GM19035 (cell line): ENCODE results near the gene ANAPC4.
"Not testable (repeated sequence)": the region's sequence is repeated elsewhere in the genome, so short reads cannot be mapped to it uniquely, and the experiment has no call there.

ENCODE experiments used
- ATAC-seq: cut with Tn5 transposase; IDR thresholded peaks from one replicate; pipeline ENCODE4 v1.9.1; 2021; ENCODE audit not compliant: unreplicated experiment

Gene ANAPC4, protein sequence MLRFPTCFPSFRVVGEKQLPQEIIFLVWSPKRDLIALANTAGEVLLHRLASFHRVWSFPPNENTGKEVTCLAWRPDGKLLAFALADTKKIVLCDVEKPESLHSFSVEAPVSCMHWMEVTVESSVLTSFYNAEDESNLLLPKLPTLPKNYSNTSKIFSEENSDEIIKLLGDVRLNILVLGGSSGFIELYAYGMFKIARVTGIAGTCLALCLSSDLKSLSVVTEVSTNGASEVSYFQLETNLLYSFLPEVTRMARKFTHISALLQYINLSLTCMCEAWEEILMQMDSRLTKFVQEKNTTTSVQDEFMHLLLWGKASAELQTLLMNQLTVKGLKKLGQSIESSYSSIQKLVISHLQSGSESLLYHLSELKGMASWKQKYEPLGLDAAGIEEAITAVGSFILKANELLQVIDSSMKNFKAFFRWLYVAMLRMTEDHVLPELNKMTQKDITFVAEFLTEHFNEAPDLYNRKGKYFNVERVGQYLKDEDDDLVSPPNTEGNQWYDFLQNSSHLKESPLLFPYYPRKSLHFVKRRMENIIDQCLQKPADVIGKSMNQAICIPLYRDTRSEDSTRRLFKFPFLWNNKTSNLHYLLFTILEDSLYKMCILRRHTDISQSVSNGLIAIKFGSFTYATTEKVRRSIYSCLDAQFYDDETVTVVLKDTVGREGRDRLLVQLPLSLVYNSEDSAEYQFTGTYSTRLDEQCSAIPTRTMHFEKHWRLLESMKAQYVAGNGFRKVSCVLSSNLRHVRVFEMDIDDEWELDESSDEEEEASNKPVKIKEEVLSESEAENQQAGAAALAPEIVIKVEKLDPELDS

DNA sequence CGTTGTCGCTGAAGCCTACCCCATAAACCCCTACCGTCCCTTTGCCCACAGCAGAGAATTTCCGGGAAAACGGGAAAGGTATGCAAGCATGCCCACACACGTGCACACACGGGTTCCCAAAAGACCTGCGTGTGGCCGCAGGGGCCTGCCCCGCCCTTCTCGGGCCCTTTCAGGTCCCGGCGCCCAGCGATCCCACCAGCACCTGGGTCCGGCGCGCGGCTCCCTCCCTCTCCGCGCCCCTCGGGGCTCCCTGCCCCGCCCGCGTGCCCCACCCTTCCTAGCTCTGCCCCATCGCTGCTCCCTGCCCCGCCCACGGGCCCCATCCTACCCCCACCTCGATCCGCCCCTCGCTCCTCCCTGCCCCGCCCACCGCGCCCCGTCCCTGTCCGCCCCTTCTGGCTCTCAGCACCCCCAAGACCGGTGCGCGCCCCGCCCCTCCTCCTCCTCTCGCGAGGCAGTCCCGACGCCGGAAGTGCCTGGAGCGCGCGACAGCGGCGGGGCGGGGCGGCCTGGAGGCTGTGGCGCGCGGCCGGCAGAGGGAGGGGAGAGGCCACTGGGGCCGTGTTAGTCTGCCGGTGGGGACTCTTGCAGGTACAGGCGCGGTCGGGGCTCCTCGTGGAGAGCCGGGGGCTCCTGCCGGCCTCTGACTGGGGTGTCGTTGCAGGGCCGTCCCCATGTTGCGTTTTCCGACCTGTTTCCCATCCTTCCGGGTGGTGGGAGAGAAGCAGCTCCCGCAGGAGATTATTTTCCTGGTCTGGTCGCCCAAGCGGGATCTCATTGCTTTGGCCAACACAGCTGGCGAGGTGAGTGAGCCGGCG is at the start of gene ANAPC4:
ANAPC4 (plus strand) TSS at position 510 of the 818 bp plus-strand sequence; CDS start at position 675, 165 bp downstream.
- ATAC-seq, result peak; percentile 96

DNA sequence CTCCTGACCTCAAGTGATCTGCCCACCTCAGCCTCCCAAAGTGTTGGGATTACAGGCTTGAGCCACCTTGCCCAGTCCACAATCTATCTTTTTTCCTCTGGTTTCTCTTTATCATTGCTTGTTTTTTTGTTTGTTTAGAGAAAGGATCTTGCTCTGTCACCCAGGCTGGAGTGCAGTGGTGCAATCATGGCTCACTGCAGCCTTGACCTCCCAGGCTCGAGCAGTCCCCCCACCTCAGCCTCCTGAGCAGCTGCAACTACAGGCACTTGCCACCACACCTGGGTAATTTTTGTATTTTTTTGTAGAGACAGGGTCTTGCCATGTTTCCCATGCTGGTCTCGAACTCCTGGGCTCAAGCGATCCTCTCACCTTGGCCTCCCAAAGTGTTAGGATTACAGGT is 48.6 kb upstream of the ANAPC4 start:
- ATAC-seq, result not testable (repeated sequence)

DNA sequence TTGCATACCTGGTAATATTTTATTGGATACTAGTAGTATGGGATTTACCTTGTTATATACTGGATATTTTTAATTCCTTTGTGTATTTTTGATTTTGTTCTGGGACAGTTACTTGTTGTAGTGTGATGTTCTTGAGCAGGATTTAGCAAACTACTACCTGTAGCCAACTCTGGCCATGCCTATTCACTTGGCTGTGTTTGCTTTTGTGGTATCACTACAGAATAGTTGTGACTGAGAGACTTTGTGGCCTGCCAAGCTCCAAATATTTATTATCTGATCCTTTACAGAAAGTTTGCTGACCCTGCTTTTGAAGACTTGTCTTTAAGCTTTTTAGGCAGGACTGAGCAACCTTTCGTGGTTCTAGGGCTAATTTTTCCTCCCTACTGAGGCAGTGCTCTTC is 46.7 kb upstream of the ANAPC4 start:
- no peak for ATAC-seq

DNA sequence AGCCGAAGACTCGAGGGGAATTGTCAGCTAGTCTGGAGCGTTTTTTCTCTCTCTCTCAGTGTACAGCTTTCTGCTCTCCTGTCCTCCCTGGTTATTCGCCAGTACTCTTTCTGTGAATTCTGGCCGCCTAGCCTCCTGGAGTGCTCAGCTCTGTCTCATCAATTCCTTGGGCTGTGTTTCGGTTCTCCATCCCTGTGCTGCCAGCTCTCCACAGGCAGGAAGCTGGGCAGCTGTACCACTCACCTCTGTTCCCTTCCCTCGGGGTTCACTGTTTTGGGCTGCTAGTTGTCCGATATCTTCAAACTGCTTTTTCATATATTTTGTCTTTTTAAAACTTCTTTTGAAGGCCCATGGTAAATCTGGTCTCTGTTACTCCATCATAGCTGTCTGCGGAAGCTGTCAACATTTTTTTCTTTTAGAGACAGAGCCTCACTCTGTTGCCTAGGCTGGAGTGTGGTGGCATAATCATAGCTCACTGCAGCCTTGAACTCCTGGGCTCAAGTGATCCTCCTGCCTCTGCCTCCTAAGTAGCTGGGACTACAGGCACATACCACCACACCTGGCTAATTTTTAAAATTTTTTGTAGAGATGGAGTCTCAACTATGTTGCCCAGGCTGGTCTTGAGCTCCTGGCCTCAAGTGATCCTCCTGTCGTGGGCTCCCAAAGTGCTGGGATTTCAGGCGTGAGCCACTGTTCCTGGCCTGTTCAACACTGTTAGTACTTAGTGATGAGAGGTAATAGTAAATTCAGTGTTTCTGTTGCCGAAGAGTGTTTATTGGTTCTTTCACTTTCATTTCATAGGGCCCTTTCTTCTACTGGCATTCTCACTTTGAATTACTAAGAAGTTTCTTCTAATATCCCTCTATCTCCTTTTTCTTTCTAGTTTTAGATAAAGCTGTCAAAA is 45.9 kb upstream of the ANAPC4 start:
- ATAC-seq, result peak; percentile 87

DNA sequence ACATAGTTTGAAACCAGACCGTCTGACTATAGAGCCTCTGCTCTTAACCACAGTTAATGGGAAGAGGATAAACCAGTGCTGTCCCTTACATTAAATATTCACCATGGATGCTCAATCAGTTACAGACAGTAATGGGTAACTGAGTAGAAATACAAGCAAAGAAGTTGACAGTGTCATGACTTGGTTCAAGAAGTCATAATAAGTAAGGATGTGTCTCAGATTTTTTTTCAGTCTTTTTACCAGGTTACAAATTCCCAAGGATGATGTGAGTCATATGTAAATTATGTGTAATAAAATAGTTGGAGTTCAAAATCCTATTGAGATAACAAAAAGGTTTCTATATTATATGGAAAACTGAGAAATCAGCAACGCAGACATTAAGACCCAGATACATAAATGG is 33.4 kb upstream of the ANAPC4 start:
- no peak for ATAC-seq

DNA sequence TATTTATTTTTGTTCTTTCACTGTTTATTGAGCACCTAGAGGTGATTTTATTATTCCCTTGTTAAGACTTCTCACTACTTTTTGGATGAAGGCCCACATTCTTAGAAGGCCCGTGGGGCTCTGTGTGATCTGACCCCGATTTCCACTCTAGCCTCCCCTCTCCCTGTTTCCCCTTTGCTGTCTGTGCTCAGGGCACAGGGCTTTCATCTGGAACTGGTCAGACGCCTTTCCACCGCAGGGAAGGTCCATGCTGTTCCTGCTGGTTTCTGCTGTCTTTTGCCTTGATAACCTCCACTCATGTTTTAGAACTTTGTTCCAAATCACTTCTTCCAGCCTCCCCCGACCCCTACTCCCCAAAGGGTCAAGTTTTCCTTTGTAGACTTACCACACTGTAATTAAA is 31.3 kb upstream of the ANAPC4 start:
- no peak for ATAC-seq

DNA sequence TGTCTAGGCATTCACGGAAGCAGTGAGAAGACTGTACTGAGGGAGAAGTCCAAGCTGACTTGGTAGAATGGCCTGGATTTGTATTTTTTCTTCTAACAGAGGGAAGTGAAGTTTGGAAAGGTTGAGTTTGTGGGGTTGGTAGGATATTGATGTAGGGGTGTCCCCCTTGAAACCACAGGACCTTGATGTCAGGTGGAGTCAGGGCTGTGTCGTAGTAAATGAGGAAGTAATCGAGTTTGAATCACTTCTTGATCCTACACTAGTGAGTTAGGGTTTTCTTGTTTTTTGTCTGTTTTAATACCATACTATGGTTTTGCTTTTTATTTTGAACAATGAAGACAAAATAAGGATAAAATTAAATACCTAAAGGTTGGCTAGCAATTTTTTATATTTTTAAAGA is 30.1 kb upstream of the ANAPC4 start:
- peak; percentile 55 for ATAC-seq

DNA sequence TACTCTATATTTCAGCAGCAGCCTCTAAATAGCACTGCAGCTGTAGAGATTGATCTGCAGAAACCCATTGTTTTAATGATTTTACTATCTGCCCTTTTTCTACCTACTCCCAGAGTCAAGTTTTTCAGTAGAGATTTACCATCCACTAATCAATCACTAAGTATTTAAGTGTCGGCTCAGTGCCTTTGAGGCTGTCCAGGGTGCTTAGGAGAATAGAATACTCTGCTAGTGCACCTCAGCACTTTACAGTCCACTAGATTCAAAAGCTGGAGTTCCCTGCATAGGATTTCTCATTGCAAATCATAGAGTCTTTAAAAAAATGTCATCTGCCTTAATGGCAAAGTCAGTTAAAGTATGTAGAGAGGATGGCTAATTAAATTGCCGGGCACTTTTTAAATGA is 29.6 kb upstream of the ANAPC4 start:
- ATAC-seq, result no peak

DNA sequence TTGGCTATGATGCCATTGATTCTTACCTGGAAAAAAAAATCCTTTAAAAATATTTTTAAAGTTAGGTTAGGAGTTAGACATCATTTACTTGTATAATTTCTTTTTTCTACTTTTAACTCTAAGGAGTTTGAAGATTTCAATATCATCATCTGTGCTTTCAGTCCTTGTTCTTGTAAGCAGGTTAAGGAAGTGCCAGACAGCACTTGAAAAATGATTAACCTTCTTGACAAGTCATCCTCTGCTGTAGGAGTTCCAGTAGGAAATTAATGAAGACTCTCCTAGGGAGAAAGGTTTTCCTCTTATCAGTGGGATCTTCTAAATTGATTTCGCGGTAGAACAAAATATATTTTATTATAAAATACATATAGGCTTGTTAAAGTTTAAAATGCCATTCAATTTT is 29.1 kb upstream of the ANAPC4 start:
- no peak for ATAC-seq

DNA sequence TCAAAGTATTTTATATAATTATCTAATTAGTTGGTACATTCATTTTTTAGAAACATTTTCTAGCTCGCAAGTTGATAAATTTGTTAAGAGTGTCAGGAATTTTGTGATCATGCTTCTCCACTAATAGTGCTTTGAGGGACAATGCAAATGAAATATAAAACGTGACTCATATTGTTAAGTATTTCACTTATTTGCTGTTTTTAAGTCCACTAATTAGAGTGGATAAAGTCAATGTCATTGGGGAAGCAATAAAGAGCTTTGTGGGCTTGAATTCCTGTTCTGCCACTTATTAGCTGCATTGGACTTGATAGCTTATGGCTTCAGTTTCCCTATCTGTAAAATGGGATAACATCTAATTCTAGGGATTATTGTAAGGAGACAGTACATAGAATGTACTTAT is 26.5 kb upstream of the ANAPC4 start:
- no peak for ATAC-seq

DNA sequence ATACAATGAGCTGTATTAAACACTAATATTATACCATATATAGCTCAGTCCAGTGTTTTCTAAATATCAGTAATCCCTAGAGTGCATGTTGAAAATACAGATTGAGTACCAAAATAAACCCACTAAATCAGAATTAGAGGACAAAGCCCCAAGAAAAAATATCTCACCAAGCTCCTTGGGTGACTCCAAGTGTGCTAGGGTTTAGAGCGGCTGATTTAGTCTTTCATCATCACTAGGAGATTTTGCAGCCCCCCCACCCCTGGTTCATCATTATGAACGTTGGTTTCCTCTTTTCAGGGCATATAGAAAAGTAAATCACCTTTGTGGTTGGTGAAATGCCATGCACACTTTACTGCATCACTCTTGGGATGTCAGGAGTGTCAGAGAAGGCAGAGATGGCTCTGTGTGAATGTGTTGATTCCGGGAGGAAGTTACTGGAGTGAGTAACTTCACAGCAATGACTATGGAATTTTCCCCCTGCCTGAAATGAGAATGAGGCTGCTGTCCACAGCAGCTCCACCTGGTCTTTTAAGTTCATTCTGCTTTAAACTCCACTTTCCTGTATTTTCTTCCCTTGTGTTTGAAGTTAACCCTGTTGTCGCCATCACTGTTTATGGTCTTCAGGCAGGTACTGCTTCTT is 25.2 kb upstream of the ANAPC4 start:
- no peak for ATAC-seq

DNA sequence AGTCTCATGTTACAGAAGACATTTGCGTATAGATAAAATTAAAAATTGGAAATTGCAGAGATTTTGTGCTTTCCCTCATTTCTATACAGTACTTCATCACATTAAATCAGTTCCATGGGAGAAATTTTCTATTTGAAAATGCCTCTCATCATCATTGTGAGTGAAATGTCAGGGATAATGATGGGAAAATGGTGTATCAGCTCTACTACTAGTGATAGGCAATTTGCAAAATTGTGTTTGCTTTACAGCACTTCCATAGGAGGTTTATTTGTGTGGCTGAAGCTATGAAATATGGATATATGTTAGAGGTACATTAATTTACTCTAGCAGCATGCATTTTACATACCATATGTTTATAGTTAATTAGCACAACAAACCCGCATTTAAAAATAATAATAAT is 21.0 kb upstream of the ANAPC4 start:
- ATAC-seq, result no peak

DNA sequence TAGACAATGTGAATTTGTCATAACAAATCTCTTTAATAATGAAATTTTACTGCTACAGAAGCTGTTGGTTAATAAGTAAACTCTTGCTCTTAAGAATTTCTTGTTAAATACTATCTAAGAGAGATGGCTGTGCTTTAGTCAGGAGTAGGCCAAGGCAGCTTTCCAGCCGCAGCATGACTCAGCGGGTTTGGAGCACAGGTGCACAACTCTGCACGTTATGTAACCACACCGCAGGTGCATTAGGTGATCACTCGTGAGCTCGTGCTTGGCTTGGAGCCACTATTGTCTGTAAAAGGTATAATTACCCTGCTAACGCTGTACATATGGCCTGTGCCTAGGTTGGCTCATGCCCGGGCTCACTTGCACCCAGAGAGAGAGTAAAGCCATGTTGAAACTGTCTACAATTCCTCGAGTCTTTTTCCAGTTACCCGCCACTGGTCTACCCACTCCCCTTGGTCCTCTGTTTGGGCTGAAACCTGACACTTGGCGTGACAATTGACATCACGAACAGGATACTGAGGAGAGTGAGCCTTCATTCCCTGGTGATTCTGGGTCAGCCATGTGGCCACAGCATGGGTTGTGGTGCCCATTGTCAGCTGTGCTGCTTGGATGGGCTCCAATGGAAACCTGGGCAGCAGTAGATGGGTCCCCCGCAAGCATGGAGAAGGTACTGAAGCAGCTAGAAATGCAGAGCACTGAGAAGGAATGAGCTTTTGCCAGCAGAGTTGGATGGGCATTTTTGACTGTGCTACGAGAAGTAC is 18.4 kb upstream of the ANAPC4 start:
- no peak for ATAC-seq

DNA sequence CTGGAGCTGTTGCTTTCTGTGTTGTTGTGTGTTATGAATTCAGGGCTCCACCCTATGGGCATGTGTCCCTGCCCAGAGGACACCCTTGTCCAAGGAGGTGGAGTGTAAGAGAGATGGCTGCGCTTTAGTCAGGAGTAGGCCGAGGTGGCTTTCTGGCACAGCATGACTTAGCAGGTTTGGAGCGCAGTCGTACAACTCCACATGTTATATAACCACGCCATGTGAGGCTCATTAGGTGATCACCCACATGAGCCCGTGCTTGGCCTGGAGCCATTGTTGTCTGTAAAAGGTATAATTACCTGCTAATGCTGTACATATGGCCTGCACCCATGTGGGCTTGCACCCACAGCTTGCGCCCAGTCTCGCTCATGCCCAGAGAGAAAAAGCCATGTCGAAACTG is 15.8 kb upstream of the ANAPC4 start:
- no peak for ATAC-seq

DNA sequence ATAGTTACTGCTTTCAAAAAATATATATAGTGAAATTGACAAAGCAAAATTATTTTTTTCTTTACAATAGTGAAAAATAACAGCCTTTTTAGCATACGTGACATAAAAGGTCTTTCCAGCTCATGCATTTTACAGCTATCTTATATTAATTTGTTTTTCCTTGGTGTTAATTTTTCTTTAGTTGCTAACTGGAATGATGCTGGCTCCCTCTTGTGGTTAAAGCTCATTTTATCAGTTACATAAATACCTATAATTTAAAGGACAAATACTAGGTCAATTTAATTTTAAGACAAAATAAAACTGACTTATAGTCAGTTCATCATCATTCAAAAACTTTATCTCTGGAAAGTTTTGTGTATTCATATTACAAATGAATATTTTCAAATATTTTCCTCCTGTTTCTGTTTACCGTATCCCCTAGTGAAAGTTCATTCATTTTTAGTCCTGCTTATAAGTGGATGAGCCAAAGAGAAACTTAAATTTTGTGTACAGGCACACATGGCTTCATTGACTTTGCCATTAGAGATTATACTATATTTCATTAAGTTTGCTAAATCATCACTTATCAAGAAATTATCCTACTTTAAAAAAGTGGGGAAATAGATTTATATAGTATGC is 9.9 kb upstream of the ANAPC4 start:
- ATAC-seq, result no peak

DNA sequence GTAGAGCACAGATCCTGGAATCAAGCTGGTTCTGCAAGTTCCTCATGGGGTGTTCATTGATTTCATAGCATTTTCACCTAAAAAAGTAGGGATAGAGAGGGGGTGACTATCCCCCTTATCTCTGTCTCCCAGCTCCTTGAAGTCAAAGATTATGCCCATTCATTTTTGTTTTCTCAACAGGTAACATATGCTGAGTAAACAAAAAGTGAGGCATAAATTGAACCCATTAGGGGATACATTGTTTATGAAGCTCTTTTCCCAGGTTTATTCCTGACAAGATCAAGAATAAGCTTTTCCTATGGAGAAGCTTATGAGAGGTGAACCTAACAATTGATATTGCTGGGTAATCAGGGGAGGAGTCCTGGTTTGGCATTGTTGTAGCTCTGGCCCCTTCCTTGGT is 9.2 kb upstream of the ANAPC4 start:
- no peak for ATAC-seq

DNA sequence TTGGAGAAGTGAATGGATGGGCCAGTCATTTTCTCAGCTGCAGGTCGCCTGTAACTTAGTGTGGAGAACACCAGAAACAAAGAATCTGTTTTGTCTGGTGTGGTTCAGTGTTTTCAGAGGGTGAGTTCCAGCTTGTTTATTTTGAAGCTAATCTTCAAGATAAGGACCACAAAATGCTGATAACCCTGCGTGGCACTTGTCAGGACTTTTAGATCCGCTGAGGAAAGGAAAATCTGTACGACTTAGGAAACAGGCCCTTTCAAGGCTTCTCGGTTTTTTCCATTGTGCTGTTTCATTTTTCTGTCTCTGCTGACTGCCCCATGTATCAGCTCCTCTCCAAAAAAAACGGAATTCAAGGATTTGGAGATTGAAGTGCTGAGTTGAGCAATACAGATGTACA is 8.7 kb upstream of the ANAPC4 start:
- ATAC-seq, result no peak

DNA sequence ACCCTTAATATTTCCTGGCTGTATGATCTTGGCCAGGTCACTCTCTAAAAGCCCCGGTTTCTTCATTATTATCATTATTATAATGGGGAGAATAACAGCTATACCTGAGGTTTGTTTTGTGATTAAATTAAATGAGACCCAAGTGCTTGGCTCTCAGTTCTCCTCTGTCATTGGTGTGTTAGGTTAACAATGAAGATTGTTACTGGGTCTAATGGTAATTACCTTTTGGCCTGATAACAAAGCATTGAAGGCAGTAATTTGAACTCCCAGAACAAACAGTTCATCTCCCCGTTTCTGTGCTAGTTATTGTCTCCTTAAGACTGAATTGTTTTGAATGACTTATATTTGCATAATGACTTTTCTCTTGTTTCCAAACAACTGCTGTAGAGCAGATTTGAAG is 6.8 kb upstream of the ANAPC4 start:
- ATAC-seq, result no peak

DNA sequence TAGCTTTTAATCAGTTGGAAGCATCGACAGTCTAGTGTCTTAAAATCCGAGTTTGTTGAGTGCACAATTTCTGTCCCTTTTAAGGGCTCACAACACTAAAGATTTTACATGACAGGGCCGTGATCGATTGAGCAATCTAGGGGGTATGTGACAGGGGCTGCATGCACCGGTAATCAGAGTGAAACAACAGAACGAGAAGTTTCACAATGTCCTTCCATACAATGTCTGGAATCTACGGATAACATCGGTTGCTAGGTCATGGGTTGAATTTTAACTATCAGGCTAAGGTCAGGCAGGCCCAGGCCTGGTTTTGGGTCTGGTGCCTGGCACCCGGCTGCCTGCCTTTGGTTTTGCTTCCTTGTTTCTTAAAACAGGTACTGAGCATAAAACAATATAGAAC is 4.5 kb upstream of the ANAPC4 start:
- ATAC-seq, result not testable (repeated sequence)
